ENCODE results near the gene ZSCAN26.
A peak's percentile ranks its signal among the peaks of the same experiment; 100 is the strongest.
"Not testable (repeated sequence)": the region's sequence is repeated elsewhere in the genome, so short reads cannot be mapped to it uniquely, and the experiment has no call there.

Gene ZSCAN26

DNA sequence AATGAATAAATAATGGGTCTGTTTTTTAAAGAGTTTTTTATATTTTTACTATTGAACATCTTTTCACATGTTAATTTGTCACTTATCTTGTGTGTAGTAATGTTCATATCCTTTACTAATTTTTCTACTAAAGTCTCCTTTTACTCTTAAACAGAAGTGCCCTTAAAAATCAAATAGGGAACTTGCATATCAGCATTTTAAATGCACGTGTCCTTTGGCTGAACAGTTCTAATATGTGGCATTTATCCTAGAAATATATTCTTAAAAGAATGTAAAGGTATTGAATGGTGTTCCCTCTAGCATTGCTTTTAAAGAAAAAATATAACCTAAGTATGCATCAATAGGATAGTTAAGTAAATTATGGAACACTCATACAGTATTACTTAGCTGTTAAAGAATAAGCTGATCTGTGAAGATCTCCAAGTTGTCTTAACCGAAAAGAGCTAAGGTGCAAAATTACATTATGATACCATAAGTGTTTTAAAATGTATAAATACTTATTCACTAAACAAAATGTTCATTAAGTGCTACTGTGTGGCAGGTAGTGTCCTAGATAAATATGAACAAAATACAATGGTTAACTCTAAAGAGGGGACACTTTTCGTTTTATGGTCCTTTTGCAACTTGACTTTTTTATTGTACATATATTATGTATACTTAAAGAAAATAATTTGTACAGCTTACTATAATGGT lies 13.8 kb downstream of the ZSCAN26 start:
- Mint-ChIP-seq H3K27ac (no peak overlapping the region), H3K9me3 (no peaks in the 10 kb centered on the region), H3K27me3 (peaks cover 32% of the 10 kb centered on the region), H3K4me1 (peaks cover 7% of the 10 kb centered on the region), H3K4me3 (peak overlapping the region; percentile 78), H3K36me3 (peaks cover 44% of the 10 kb centered on the region)
- no peak for ATAC-seq

DNA sequence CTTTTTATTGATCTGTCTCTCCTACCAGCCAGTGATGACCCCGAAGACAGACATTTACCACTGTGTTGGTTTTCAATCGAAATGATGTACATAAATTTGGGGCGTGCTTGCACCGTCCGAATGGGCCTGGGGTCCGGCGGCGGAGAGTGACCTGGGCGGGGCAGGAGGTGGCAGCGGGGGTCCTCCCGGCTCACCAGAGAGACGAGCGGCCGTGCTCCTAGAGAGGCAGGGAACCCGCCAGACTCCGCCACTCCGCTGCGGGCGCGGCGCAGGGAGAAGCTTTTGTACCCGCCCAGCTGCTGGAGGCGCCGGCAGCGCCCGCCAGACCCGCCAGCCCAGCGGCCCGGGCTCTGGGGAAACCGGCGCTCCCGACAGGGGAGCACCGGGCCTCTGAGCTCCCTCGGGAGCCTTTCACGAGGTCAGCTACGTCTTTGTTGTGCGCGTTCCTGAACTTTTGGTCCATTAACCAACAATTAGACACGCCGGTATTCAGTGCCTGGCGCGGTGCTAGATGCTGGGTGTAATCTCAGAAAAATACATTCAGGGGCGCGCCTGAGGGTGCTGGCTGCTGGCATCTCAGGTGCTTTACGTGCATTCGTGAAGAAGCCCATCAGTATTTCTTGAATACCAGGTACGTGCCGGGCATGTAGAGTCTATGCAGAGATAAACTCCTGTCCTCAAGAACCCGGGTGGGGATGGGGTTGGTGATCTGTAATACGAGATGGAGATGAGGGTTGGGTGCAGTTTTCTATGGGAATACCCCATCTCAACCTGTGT lies 14.5 kb downstream of the ZSCAN26 start, which contains the start of gene PGBD1:
Gene PGBD1 (plus strand): TSS at position 285 of the 777 bp plus-strand sequence. CDS start 2,242 bp downstream, outside the sequence.
- H3K36me3 Mint-ChIP-seq = peaks cover 40% of the 10 kb centered on the region
- no peak within 1 kb of the TSS for H3K27ac Mint-ChIP-seq
- peak within 1 kb of the TSS; percentile 78 for H3K4me3 Mint-ChIP-seq
- H3K4me1 Mint-ChIP-seq = peaks cover 7% of the 10 kb centered on the region
- ATAC-seq = peak; percentile 86
- no peaks in the 10 kb centered on the region for H3K9me3 Mint-ChIP-seq
- peaks cover 32% of the 10 kb centered on the region for H3K27me3 Mint-ChIP-seq

DNA sequence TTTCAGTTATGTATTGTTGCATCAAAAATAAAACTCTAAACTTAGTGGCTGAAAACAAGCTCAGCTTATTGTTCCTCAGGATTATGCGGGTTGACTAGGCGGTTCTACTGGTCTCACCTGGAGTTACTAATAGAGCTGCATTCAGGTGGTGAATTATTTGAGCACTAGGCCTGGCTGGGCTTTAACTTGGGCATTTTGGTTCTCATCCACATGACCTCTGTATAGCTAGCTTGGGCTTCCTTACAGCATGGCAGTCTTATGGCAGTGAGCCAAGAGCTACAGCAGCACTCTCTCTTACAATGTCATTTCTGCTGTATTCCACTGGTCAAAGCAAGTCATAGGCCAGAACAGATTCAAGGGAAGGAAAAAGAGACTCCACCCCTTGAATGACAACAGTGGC lies 16.0 kb downstream of the ZSCAN26 start:
- ATAC-seq = no peak

DNA sequence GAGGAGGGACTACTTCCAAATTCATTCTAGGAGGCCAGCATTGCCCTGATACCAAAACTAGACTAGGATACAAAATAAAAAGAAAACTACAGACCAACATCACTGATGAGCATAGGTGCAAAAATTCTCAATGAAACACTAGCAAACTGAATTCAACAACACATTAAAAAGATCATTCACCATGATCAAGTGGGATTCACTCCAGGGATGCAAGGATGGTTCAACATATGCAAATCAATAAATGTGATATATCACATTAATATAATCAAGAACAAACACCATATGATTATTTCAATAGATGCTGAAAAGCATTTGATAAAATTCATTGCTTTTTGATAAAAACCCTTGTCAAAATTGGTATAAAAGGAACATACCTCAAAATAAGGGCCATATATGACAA lies 24.6 kb downstream of the ZSCAN26 start:
- Mint-ChIP-seq H3K27me3 (no peaks in the 10 kb centered on the region), H3K4me3 (no peak overlapping the region), H3K4me1 (no peaks in the 10 kb centered on the region), H3K9me3 (peaks cover 4% of the 10 kb centered on the region), H3K36me3 (peaks cover 21% of the 10 kb centered on the region), H3K27ac (no peak overlapping the region)
- ATAC-seq = no peak

More for the DNA sequence above, 16.0 kb downstream of the ZSCAN26 start:
- no peak overlapping the region for H3K4me3 Mint-ChIP-seq
- H3K27ac Mint-ChIP-seq = no peak overlapping the region
- peaks cover 32% of the 10 kb centered on the region for H3K27me3 Mint-ChIP-seq
- H3K36me3 Mint-ChIP-seq = peaks cover 40% of the 10 kb centered on the region
- H3K9me3 Mint-ChIP-seq = no peaks in the 10 kb centered on the region
- peaks cover 7% of the 10 kb centered on the region for H3K4me1 Mint-ChIP-seq

DNA sequence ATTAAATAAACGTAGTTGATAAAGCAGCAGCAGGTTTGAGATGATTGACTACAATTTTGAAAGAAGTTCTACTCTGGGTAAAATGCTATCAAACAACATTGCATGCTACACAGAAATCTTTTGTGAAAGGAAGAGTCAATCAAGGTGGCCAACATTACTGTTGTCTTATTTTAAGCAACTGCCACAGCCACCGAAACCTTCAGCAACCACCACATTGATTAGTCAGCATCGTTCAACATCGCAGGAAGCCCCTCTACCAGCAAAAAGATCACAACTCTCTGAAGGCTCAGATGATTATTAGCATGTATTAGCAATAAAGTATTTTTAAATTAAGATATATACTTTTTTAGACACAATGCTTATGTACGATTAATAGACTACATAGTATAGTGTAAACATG lies 28.4 kb downstream of the ZSCAN26 start:
- H3K36me3 Mint-ChIP-seq = peaks cover 17% of the 10 kb centered on the region

DNA sequence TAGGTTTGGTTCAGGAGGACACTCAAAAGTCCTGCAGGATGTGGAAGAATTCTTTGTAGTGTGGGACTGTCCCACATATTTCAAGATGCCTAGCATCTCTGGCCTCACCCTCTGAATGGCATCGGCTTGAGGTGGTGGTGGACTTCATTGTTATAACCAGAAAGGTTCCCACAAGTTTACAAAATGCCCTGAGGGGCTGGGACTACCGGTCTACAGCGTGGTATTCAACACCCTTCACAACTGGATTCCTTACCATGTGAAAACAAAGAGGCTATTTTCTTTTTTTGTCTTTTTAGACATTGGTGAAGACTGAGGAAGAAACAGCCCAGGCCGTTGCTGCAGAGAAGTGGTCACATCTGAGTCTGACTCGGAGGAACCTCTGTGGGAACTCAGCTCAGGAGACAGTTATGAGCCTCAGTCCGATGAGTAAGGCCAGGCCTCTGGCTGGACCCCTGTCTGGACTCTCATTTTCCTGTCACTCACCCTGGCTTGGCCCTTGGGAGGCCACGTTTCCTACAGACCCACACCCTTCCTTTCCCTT lies 29.6 kb downstream of the ZSCAN26 start:
- Mint-ChIP-seq H3K9me3 (no peaks in the 10 kb centered on the region), H3K36me3 (peaks cover 15% of the 10 kb centered on the region), H3K4me1 (no peaks in the 10 kb centered on the region), H3K27ac (no peak overlapping the region), H3K4me3 (no peak overlapping the region), H3K27me3 (no peaks in the 10 kb centered on the region)
- no peak for ATAC-seq

More for the DNA sequence above, 28.4 kb downstream of the ZSCAN26 start:
- no peaks in the 10 kb centered on the region for H3K4me1 Mint-ChIP-seq
- H3K9me3 Mint-ChIP-seq = peaks cover 4% of the 10 kb centered on the region
- no peak overlapping the region for H3K4me3 Mint-ChIP-seq
- no peaks in the 10 kb centered on the region for H3K27me3 Mint-ChIP-seq
- H3K27ac Mint-ChIP-seq = no peak overlapping the region
- ATAC-seq = no peak

DNA sequence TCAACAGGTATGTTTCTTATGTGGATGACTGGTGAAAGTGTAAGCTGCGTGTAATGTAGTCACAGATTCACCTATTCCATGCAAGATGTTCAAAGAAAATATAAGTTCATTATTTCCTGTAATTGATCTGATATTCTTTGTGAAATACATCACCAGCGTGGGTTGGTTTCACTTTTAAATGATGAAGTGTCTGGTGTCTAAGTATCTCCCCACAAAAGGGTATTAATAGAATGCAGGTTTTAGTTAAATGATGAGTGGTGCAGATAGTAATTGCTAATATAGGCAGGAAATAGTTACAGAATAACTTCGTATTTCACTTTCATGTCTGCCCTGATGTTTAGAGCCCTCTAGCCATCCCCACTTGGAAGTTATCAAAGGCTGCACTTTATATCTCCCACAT lies 36.6 kb downstream of the ZSCAN26 start:
- H3K4me1 Mint-ChIP-seq = peaks cover 15% of the 10 kb centered on the region
- no peak overlapping the region for H3K4me3 Mint-ChIP-seq
- peaks cover 14% of the 10 kb centered on the region for H3K36me3 Mint-ChIP-seq
- H3K27ac Mint-ChIP-seq = no peak overlapping the region
- peaks cover 7% of the 10 kb centered on the region for H3K9me3 Mint-ChIP-seq
- ATAC-seq = no peak
- peaks cover under 1% of the 10 kb centered on the region for H3K27me3 Mint-ChIP-seq

DNA sequence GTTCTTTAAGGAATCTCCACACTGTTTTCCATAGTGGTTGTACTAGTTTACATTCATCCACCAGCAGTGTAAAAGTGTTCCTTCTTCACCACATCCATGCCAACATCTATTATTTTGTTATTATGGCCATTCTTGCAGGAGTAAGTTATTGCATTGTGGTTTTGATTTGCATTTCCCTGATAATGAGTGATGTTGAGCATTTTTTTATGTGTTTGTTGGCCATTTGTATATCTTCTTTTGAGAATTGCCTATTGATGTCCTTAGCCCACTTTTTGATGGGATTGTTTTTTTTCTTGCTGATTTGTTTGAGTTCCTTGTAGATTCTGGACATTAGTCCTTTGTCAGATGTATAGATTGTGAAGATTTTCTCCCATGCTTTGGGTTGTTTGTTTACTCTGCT lies 39.4 kb downstream of the ZSCAN26 start:
- Mint-ChIP-seq H3K4me1 (peaks cover 15% of the 10 kb centered on the region), H3K36me3 (peaks cover 12% of the 10 kb centered on the region), H3K27me3 (peaks cover 29% of the 10 kb centered on the region)
- not testable (repeated sequence) for H3K9me3 Mint-ChIP-seq, ATAC-seq, H3K4me3 Mint-ChIP-seq, H3K27ac Mint-ChIP-seq

DNA sequence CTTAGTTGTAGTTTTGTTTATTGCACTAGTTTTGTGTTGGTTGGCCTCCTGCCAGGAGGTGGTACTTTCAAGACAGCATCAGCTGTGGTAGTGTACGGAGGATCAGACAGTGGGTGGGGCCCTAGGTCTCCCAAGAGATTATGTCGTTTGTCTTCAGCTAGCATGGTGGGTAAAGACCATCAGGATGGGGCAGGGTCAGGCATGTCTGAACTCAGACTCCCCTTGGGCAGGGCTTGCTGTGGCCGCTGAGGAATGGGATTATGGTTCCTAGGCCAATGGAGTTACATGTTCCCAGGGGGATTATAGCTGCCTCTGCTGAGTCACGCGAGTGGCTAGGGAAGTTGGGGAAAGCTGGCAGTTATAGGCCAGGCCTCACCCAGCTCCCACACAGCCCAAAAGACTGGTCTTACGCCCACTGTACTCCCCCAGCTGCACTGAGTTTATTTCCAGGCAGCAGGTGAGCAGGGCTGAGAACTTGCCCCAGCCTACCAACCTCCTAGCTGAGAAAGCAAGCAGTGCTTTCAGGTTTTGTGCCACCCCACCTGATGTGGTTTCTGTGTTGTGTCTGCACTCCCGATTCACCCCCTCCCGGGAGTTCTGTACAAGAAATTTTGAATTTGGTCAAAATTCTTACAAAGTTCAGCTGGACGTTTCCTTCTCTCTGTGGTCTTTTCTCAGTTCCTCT lies 44.3 kb downstream of the ZSCAN26 start:
- Mint-ChIP-seq H3K27me3 (peaks cover 46% of the 10 kb centered on the region), H3K4me3 (no peak overlapping the region), H3K9me3 (peaks cover 12% of the 10 kb centered on the region), H3K27ac (no peak overlapping the region), H3K4me1 (no peaks in the 10 kb centered on the region), H3K36me3 (peaks cover 14% of the 10 kb centered on the region)
- no peak for ATAC-seq

DNA sequence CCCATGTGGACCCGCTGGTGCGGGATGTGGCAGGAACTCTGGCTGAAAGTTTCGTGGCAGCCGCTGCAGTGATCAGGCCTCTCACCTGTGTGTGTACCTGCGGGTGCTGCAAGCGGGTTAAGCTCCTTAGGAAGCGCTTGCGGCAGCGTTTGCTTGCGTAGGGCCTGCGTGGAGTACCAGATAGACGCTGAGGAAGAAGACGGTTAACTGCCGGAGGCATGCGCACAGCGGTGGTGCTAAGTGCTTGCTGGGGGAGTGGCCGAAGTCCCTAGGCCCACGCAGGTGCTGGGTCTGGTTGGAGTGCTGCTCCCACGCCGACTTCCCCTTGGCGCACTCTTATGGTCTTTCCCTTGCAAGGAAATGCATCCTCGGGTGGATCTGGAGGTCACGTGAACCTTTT lies 46.0 kb downstream of the ZSCAN26 start:
- H3K4me3 Mint-ChIP-seq = no peak overlapping the region
- no peak overlapping the region for H3K27ac Mint-ChIP-seq
- H3K36me3 Mint-ChIP-seq = peaks cover 9% of the 10 kb centered on the region
- no peak for ATAC-seq
- peaks cover 54% of the 10 kb centered on the region for H3K27me3 Mint-ChIP-seq
- peaks cover 8% of the 10 kb centered on the region for H3K9me3 Mint-ChIP-seq
- H3K4me1 Mint-ChIP-seq = no peaks in the 10 kb centered on the region

DNA sequence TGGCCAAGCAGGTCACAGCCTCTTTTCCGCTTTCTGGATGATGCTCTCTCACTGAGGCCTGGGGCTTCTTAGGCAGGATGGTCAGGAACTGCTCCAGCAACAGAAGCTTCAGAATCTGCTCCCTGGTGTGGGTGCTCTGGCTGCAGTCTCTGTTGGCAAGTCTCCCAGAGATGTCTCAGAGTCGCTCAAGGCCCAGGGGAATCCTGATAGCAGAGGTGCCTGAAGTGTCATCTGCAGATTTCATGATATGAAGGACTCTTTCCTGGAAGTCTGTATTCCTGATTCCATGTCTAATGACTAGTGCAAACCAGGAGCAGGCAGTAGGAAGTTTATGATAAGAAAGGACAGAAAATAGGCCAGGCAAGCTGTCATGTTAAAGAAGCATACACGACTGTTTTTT lies 48.7 kb downstream of the ZSCAN26 start:
- no peak for ATAC-seq
- Mint-ChIP-seq H3K4me3 (no peak overlapping the region), H3K9me3 (peaks cover 3% of the 10 kb centered on the region), H3K4me1 (no peaks in the 10 kb centered on the region), H3K27me3 (peaks cover 33% of the 10 kb centered on the region), H3K27ac (no peak overlapping the region), H3K36me3 (peaks cover 13% of the 10 kb centered on the region)

DNA sequence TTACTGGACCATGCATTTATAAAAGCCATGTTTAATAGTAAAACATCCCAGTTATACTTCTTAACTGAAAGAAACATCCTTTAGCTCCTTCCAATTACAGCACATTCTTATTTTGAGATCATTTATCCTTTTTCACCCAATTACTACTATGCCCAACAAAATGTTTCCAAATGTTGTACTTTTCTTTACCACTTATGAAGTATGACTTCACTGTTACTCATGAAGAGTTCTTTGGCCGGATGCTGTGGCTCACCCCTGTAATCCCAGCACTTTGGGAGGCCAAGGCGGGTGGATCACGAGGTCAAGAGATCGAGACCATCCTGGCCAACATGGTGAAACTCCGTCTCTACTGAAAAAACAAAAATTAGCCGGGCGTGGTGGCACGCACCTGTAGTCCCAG lies 50.9 kb downstream of the ZSCAN26 start:
- not testable (repeated sequence) for H3K9me3 Mint-ChIP-seq, H3K4me1 Mint-ChIP-seq, H3K4me3 Mint-ChIP-seq, H3K27ac Mint-ChIP-seq, ATAC-seq
- Mint-ChIP-seq H3K27me3 (peaks cover 18% of the 10 kb centered on the region), H3K36me3 (peaks cover 11% of the 10 kb centered on the region)

DNA sequence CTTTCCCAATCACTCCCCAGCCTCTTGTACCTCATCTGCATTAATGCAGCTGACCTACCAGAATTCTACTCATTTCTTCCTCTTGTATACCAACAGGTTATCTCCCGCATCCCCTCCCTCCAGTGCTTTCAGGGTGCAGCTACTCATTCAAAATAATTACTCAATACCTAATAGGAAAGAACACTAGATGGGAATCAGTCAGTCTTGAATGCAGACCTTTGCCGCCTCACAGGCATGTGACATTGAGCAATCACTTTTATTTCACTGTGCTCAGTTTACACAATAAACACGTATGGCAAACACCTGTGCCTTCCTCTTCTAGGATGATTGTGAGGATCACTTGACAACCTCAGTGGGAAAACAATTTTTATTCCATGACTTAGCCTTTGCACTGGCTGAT lies 55.7 kb downstream of the ZSCAN26 start:
- Mint-ChIP-seq H3K9me3 (peaks cover 23% of the 10 kb centered on the region), H3K27me3 (peaks cover 8% of the 10 kb centered on the region)

DNA sequence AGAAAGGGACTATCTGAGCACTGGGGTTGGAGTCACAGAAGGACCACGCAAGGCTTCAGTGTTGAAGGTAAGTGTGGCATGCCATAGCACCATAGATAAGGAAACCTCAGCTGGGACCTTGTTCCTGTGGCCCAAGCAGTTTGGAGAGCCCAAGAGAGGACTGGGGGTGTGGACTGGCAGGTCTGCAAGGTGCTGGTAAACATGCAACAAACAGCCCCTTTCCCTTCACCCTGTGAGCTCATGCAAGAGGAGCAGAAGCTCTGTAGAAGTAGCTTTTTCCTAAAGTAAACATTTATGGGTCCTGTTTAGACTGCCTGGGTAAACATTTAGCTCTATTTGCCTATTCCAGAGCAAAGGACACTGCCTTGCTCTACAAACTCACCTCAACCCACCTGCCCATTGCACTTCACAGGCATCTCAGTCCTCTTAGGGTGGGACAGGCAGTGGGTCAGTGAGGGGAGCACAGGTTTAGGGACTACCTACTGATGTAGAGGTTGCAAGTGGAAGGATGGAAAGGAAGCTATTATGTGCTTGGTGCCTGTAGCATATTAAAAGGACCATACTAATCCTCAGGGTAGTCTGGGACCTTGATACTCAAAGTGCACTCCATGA lies 57.0 kb downstream of the ZSCAN26 start:
- no peaks in the 10 kb centered on the region for H3K4me1 Mint-ChIP-seq
- H3K4me3 Mint-ChIP-seq = no peak overlapping the region
- peaks cover 27% of the 10 kb centered on the region for H3K9me3 Mint-ChIP-seq
- H3K36me3 Mint-ChIP-seq = peaks cover 57% of the 10 kb centered on the region
- no peak for ATAC-seq
- no peak overlapping the region for H3K27ac Mint-ChIP-seq
- H3K27me3 Mint-ChIP-seq = peaks cover 8% of the 10 kb centered on the region

More for the DNA sequence above, 55.7 kb downstream of the ZSCAN26 start:
- no peak for ATAC-seq
- no peak overlapping the region for H3K27ac Mint-ChIP-seq
- no peaks in the 10 kb centered on the region for H3K4me1 Mint-ChIP-seq
- no peak overlapping the region for H3K4me3 Mint-ChIP-seq
- peaks cover 48% of the 10 kb centered on the region for H3K36me3 Mint-ChIP-seq
